K562 (cell line): ENCODE results near the gene SLC9C2. TPM values are rescaled to one million over a fixed set of nuclear protein-coding genes. Genes with fewer than 3 reads are reported as not detected.

ENCODE experiments used
- E2F6 ChIP-seq, 2 experiments: IDR thresholded peaks; 2 replicates each; pipeline ENCODE4 v1.6.1; 2011; ENCODE audit warnings: borderline replicate concordance in 1 of 2, control low read depth in 1 of 2, low read depth in 1 of 2, low read length in 1 of 2, mild to moderate bottlenecking in 1 of 2, mixed read lengths in 1 of 2, moderate library complexity in 1 of 2; ENCODE audit not compliant: insufficient read depth in 1 of 2, insufficient read length in 1 of 2, poor library complexity in 1 of 2, severe bottlenecking in 1 of 2; ENCODE audit errors: extremely low read depth in 1 of 2
- ETV5 ChIP-seq: sonication (generic); formaldehyde crosslinking; IDR thresholded peaks from 2 replicates; pipeline ENCODE4 v1.4.0; 2020; ENCODE audit warnings: low read depth, mild to moderate bottlenecking, missing genetic modification reagents
- EWSR1 ChIP-seq: fragments of 450-650 bp; IDR thresholded peaks from 2 replicates; pipeline ENCODE4 v1.6.1; 2018; ENCODE audit warnings: borderline replicate concordance, mild to moderate bottlenecking, low read depth, moderate library complexity; ENCODE audit not compliant: partially characterized antibody
- FOXJ3 ChIP-seq: sonication (generic); formaldehyde crosslinking; IDR thresholded peaks from 2 replicates; pipeline ENCODE4 v1.4.0; 2020; ENCODE audit warnings: mild to moderate bottlenecking, missing genetic modification reagents
- GATAD2A ChIP-seq: fragments of 450-650 bp; IDR thresholded peaks from 2 replicates; pipeline ENCODE4 v1.6.1; 2017
- GTF2E2 ChIP-seq: fragments of 200-800 bp; sonication (Bioruptor generic); IDR thresholded peaks from 2 replicates; pipeline ENCODE4 v1.6.1; 2016; ENCODE audit warnings: missing genetic modification characterization, missing compliant biosample characterization
- HDAC1 ChIP-seq, 2 experiments: fragments of 450-650 bp; IDR thresholded peaks; 2 replicates each; pipeline ENCODE4 v1.6.1; 2016 to 2017; ENCODE audit warnings: inconsistent platforms in 1 of 2, mild to moderate bottlenecking in 1 of 2, moderate library complexity in 1 of 2
- HMG20A ChIP-seq: fragments of 450-650 bp; formaldehyde crosslinking; conservative IDR thresholded peaks from 2 replicates; pipeline ENCODE4 v1.4.0; 2020; ENCODE audit warnings: mild to moderate bottlenecking, mixed read lengths
- HMGXB4 ChIP-seq: sonication (generic); formaldehyde crosslinking; IDR thresholded peaks from 2 replicates; pipeline ENCODE4 v1.8.1; 2023; ENCODE audit warnings: mild to moderate bottlenecking, missing genetic modification reagents
- MCM3 ChIP-seq: fragments of 450-650 bp; IDR thresholded peaks from 2 replicates; pipeline ENCODE4 v1.6.1; 2016
- NBN ChIP-seq: fragments of 450-650 bp; IDR thresholded peaks from 2 replicates; pipeline ENCODE4 v1.6.1; 2016; ENCODE audit warnings: low read depth, mild to moderate bottlenecking
- OTX1 ChIP-seq: fragments of 450-650 bp; formaldehyde crosslinking; IDR thresholded peaks from 2 replicates; pipeline ENCODE4 v1.4.0; 2022; ENCODE audit warnings: mild to moderate bottlenecking
- RNF2 ChIP-seq: sonication (generic); IDR thresholded peaks from 2 replicates; pipeline ENCODE4 v1.6.1; 2016
- TAF7 ChIP-seq: fragments of 450-650 bp; IDR thresholded peaks from 2 replicates; pipeline ENCODE4 v1.6.1; 2016; ENCODE audit warnings: missing genetic modification characterization, missing compliant biosample characterization
- TFAM ChIP-seq: fragments of 250-450 bp; sonication (Bioruptor Pico); conservative IDR thresholded peaks from 2 replicates; pipeline ENCODE4 v1.5.0; 2021; ENCODE audit warnings: mild to moderate bottlenecking, moderate library complexity
- TFAP4 ChIP-seq: sonication (generic); formaldehyde crosslinking; IDR thresholded peaks from 2 replicates; pipeline ENCODE4 v1.8.0; 2022; ENCODE audit warnings: missing genetic modification reagents, mild to moderate bottlenecking, moderate library complexity, borderline replicate concordance
- ZKSCAN8 ChIP-seq: fragments of 200-800 bp; sonication (Bioruptor generic); IDR thresholded peaks from 2 replicates; pipeline ENCODE4 v1.6.1; 2016; ENCODE audit warnings: missing genetic modification characterization, missing compliant biosample characterization
- ZNF184 ChIP-seq: sonication (generic); formaldehyde crosslinking; IDR thresholded peaks from 2 replicates; pipeline ENCODE4 v1.5.0; 2020; ENCODE audit warnings: missing genetic modification reagents
- ZNF232 ChIP-seq: sonication (generic); formaldehyde crosslinking; IDR thresholded peaks from 2 replicates; pipeline ENCODE4 v1.8.0; 2022; ENCODE audit warnings: mild to moderate bottlenecking, missing genetic modification reagents
- ZNF444 ChIP-seq: fragments of 250-450 bp; sonication (Bioruptor Pico); IDR thresholded peaks from 2 replicates; pipeline ENCODE4 v1.4.0; 2020; ENCODE audit warnings: mild to moderate bottlenecking, moderate library complexity
- polyA plus RNA-seq, 8 experiments: library from polyadenylated mRNA; depleted of rRNA in 4 of 8; stranded (reverse) in 5 of 8; unstranded in 3 of 8; fragments of >200 nt; fragmentation: Nextera tagmentation in 2 of 8; fragmentation: Illumina TruSeq in 1 of 8; extraction: Ambion mirVana in 2 of 8; extraction: Trizol in 1 of 8; gene quantifications; 2 replicates each; pipeline versions ENCODE4 v1.2.1 to v1.2.3, GENCODE V29; 2011 to 2014; ENCODE audit warnings: inconsistent platforms in 1 of 8, missing spikeins in 1 of 8
- total RNA-seq, 7 experiments: library from RNA; depleted of rRNA in 6 of 7; stranded (reverse); fragments of >200 nt in 6 of 7; fragmentation: Illumina TruSeq in 2 of 7; extraction: Trizol in 2 of 7; gene quantifications; 2 replicates each; pipeline versions ENCODE4 v1.2.1 to v1.2.3, GENCODE V29; 2011 to 2021; ENCODE audit warnings: low replicate concordance in 1 of 7
- TF ChIP-seq, protein P1 (sequence below), 2 experiments: fragments of 450-650 bp; IDR thresholded peaks; 2 replicates each; pipeline ENCODE4 v1.6.1; 2018; ENCODE audit warnings: mild to moderate bottlenecking in 2 of 2, low read depth in 1 of 2; ENCODE audit not compliant: partially characterized antibody in 2 of 2

Gene SLC9C2
- total and polyA plus RNA-seq, 9 of the 15 experiments (the other 6 are each of a cell fraction or from before 2014, with no cell fraction given), result 0.11 to 0.22 (median 0.15) TPM; not detected in 5

DNA sequence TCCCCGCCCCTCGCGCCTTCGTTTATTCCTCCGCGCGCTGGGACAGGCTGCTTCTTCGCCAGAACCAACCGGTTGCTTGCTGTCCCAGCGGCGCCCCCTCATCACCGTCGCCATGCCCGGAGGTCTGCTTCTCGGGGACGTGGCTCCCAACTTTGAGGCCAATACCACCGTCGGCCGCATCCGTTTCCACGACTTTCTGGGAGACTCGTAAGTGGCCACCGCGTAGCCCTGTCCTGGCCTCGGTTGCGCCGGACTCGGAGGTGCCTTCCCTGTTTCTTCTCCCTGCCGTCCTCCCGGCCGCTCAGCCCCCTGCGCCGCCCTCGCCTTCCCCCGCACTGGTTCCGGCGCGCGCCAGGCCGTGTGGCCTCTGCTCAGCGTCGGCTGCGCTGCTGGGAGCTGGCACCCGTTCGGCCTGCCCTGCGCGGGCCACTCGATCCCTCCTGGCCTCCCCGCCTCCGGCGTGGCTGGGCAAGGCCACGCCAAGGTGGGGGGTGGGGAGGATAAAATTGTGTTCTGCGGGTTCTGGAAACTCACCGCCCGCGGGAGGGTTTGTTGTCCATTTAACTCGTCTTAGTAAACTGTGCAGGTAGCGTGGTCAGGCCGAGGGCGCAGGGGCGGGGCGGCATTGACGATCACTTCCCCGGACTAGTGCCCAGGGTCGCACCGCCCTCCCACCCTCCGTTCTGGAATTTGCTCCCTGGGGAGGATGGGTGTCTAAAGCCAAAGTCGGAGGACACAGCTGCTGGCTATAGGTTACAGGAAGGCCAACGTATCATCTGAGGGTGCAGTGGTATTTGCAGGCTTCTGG is 125.4 kb downstream of the SLC9C2 start, which contains the start of gene PRDX6 (continued):
- TF ChIP-seq TFAM (CRISPR knock-in tag) (no peak), TAF7 (tag) (peak; percentile 89), GTF2E2 (tag) (peak; percentile 83), HMG20A (no peak), EWSR1 (no peak), ETV5 (peak; percentile 8; the same call in 1 of the 2 replicates), HDAC1 (IDR thresholded peaks at IDR 0.05) (no peak; a peak in 2 of 4 replicates), HMGXB4 (CRISPR knock-in tag) (peak; percentile 81), GATAD2A (peak; percentile 79; the same call in 1 of the 2 replicates), ZNF444 (CRISPR knock-in tag) (no peak), TFAP4 (CRISPR knock-in tag) (peak; percentile 52), ZKSCAN8 (CRISPR knock-in tag) (no peak), NBN (peak; percentile 65), FOXJ3 (no peak), E2F6 (IDR thresholded peaks at IDR 0.05; ENCODE audit: borderline replicate concordance in 1 of 2, extremely low read depth in 1 of 2, insufficient read depth in 1 of 2, insufficient read length in 1 of 2, low read depth in 1 of 2, low read length in 1 of 2, poor library complexity in 1 of 2, severe bottlenecking in 1 of 2) (peak; percentile 10 to 64), ZNF232 (CRISPR knock-in tag) (no peak; the same call in 1 of the 2 replicates), MCM3 (no peak), RNF2 (no peak), ZNF184 (CRISPR knock-in tag) (no peak), OTX1 (CRISPR knock-in tag) (0 out of 2 replicates have a peak, but pooled peaks have one; percentile 20)
- TF ChIP-seq, protein P1, sequence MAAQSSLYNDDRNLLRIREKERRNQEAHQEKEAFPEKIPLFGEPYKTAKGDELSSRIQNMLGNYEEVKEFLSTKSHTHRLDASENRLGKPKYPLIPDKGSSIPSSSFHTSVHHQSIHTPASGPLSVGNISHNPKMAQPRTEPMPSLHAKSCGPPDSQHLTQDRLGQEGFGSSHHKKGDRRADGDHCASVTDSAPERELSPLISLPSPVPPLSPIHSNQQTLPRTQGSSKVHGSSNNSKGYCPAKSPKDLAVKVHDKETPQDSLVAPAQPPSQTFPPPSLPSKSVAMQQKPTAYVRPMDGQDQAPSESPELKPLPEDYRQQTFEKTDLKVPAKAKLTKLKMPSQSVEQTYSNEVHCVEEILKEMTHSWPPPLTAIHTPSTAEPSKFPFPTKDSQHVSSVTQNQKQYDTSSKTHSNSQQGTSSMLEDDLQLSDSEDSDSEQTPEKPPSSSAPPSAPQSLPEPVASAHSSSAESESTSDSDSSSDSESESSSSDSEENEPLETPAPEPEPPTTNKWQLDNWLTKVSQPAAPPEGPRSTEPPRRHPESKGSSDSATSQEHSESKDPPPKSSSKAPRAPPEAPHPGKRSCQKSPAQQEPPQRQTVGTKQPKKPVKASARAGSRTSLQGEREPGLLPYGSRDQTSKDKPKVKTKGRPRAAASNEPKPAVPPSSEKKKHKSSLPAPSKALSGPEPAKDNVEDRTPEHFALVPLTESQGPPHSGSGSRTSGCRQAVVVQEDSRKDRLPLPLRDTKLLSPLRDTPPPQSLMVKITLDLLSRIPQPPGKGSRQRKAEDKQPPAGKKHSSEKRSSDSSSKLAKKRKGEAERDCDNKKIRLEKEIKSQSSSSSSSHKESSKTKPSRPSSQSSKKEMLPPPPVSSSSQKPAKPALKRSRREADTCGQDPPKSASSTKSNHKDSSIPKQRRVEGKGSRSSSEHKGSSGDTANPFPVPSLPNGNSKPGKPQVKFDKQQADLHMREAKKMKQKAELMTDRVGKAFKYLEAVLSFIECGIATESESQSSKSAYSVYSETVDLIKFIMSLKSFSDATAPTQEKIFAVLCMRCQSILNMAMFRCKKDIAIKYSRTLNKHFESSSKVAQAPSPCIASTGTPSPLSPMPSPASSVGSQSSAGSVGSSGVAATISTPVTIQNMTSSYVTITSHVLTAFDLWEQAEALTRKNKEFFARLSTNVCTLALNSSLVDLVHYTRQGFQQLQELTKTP (IDR thresholded peaks at IDR 0.05; ENCODE audit: low read depth in 1 of 2, partially characterized antibody in 2 of 2), result peak in 1 of 2 experiments; percentile 24
